Measurements from ENCODE around the gene EIF4G1.

The EIF4G1 gene

GRCh38 chr3:184360929-184361531 is 46.6 kb downstream of the EIF4G1 start:
- Histone ChIP-seq H3K27ac (ENCODE audit: low read depth, low read length) (no peak overlapping the region), H3K9me3 (ENCODE audit: control insufficient read depth, insufficient read depth, low read length) (no peaks in the 10 kb centered on the region), H3K36me3 (ENCODE audit: control insufficient read depth, insufficient read depth, low read length) (peaks cover 35% of the 10 kb centered on the region)

GRCh38 chr3:184361532-184361931 is 47.1 kb downstream of the EIF4G1 start, which contains the start of the genes CLCN2 and POLR2H:
Gene CLCN2, minus strand, starts transcription at chr3:184361605. Its CDS starts 126 bp downstream, at chr3:184361479.
Gene POLR2H, plus strand, starts transcription at chr3:184361710. Its CDS starts 1,783 bp downstream, at chr3:184363493.
- Histone ChIP-seq H3K4me3 (ENCODE audit: low read depth, low read length) (peak within 1 kb of the TSS; percentile 95), H3K27me3 (ENCODE audit: control insufficient read depth, insufficient read depth, low read length) (peaks cover 17% of the 10 kb centered on the region), H3K36me3 (ENCODE audit: control insufficient read depth, insufficient read depth, low read length) (peaks cover 35% of the 10 kb centered on the region), H3K9ac (ENCODE audit: low read depth, low read length) (peak within 1 kb of the TSS; percentile 55), H3K9me3 (ENCODE audit: control insufficient read depth, insufficient read depth, low read length) (no peaks in the 10 kb centered on the region), H3K4me1 (ENCODE audit: control insufficient read depth, insufficient read depth, low read length) (peaks cover 13% of the 10 kb centered on the region), H3K27ac (ENCODE audit: low read depth, low read length) (peak within 1 kb of the TSS; percentile 100)

More at GRCh38 chr3:184360929-184361531, 46.6 kb downstream of the EIF4G1 start:
- peaks cover 17% of the 10 kb centered on the region for H3K27me3 ChIP-seq (ENCODE audit: control insufficient read depth, insufficient read depth, low read length)
- peak overlapping the region; percentile 95 for H3K4me3 ChIP-seq (ENCODE audit: low read depth, low read length)
- H3K4me1 ChIP-seq (ENCODE audit: control insufficient read depth, insufficient read depth, low read length), result peaks cover 13% of the 10 kb centered on the region
- peak overlapping the region; percentile 34; the same call in 1 of the 2 replicates for H3K9ac ChIP-seq (ENCODE audit: low read depth, low read length)

DNA sequence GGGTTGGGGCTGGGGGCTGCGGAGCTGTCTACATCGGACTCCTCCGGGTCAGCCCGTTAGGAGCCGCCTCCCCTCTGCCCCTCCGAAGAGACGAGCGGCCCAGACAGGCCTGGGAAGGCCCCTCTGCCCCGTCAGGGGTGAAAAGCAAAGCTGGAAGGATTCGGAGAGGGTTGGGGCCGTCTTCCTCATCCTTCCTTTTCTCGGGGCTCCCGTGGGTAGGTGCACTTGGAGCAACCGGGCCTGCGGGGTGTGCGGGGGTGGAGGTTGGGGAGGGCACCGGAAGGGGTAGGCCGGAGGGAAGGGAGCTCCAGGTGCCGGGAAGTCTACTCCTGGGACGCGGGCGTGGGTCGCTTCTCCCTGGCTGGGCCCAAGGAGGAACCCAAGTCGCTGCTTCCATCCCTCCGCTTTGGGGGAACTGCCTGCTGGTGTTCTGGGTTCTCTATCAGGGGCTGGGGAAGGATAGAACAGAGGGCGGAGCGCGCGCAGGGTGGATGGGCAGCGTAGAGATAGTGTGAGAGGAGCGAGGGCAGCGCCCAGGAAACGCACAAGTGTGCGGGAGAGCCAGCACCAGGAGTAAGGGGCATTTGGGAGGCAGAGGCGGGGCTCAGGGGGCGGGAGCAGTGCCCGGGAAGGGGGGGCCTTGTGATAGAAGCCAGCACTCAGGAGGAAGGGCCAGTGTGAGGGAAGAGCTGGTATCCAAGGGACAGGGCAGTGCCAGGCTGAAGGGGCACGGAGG is 47.7 kb downstream of the EIF4G1 start:
- Histone ChIP-seq H3K4me1 (ENCODE audit: control insufficient read depth, insufficient read depth, low read length) (peaks cover 13% of the 10 kb centered on the region), H3K27me3 (ENCODE audit: control insufficient read depth, insufficient read depth, low read length) (peaks cover 17% of the 10 kb centered on the region), H3K9ac (ENCODE audit: low read depth, low read length) (peak overlapping the region; percentile 55), H3K36me3 (ENCODE audit: control insufficient read depth, insufficient read depth, low read length) (peaks cover 35% of the 10 kb centered on the region), H3K9me3 (ENCODE audit: control insufficient read depth, insufficient read depth, low read length) (no peaks in the 10 kb centered on the region), H3K4me3 (ENCODE audit: low read depth, low read length) (peak overlapping the region; percentile 95), H3K27ac (ENCODE audit: low read depth, low read length) (peak overlapping the region; percentile 100)

DNA sequence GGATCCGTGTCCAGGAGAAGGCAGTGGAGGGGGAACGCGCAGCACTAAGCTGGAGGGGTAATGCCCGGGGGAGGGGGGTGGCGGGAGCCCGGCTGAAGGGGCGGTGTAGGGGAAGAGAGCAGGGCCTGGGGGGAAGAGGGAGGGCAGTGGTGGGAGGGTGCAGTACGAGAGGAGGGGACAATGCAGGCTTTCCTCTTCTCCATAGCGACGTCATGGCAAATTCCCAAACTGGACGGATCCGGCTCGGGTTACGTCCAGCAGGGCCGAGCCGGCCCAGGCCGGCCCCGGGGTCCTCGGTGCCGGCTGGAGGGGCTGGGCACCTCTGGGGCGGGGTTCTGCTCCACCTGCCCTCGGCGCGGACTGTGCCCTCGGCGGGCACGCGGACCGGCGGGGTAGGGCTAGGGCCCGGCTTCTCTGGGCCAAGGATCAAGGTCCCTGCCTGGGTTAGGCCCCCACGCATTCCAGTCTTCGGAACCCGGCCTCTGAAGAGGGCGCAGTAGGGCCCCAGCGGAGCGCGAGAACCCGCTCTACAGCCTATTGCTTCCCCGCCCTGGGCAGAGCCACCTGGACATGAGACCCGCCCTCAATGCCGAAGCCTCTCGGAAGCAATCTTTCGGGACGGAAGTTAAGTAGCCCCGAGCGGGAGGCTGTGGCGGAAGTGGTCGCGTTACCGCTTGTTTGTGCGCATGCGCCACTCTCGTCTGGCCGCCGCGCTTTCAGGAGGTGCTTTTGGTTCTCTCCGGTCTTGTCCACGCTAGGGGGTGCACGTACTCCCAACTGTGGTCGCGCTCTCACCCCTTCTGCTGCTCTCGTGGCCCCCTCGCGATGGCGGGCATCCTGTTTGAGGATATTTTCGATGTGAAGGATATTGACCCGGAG is 48.5 kb downstream of the EIF4G1 start:
- Histone ChIP-seq H3K9ac (ENCODE audit: low read depth, low read length) (peak overlapping the region; percentile 91), H3K4me1 (ENCODE audit: control insufficient read depth, insufficient read depth, low read length) (peaks cover 13% of the 10 kb centered on the region), H3K27me3 (ENCODE audit: control insufficient read depth, insufficient read depth, low read length) (peaks cover 17% of the 10 kb centered on the region), H3K9me3 (ENCODE audit: control insufficient read depth, insufficient read depth, low read length) (no peaks in the 10 kb centered on the region), H3K36me3 (ENCODE audit: control insufficient read depth, insufficient read depth, low read length) (peaks cover 37% of the 10 kb centered on the region), H3K27ac (ENCODE audit: low read depth, low read length) (peak overlapping the region; percentile 100), H3K4me3 (ENCODE audit: low read depth, low read length) (peak overlapping the region; percentile 95)

GRCh38 chr3:184366619-184367289 is 52.3 kb downstream of the EIF4G1 start:
- Histone ChIP-seq H3K9me3 (ENCODE audit: control insufficient read depth, insufficient read depth, low read length) (no peaks in the 10 kb centered on the region), H3K27ac (ENCODE audit: low read depth, low read length) (no peak overlapping the region), H3K4me1 (ENCODE audit: control insufficient read depth, insufficient read depth, low read length) (peaks cover 11% of the 10 kb centered on the region), H3K9ac (ENCODE audit: low read depth, low read length) (no peak overlapping the region), H3K27me3 (ENCODE audit: control insufficient read depth, insufficient read depth, low read length) (no peaks in the 10 kb centered on the region), H3K4me3 (ENCODE audit: low read depth, low read length) (no peak overlapping the region), H3K36me3 (ENCODE audit: control insufficient read depth, insufficient read depth, low read length) (peaks cover 50% of the 10 kb centered on the region)

GRCh38 chr3:184368116-184368515 is 53.7 kb downstream of the EIF4G1 start:
- Histone ChIP-seq H3K4me1 (ENCODE audit: control insufficient read depth, insufficient read depth, low read length) (peaks cover 15% of the 10 kb centered on the region), H3K27ac (ENCODE audit: low read depth, low read length) (no peak overlapping the region), H3K9me3 (ENCODE audit: control insufficient read depth, insufficient read depth, low read length) (no peaks in the 10 kb centered on the region), H3K27me3 (ENCODE audit: control insufficient read depth, insufficient read depth, low read length) (no peaks in the 10 kb centered on the region), H3K36me3 (ENCODE audit: control insufficient read depth, insufficient read depth, low read length) (peaks cover 50% of the 10 kb centered on the region), H3K9ac (ENCODE audit: low read depth, low read length) (no peak overlapping the region), H3K4me3 (ENCODE audit: low read depth, low read length) (no peak overlapping the region)

GRCh38 chr3:184368586-184369183 is 54.3 kb downstream of the EIF4G1 start:
- peaks cover 50% of the 10 kb centered on the region for H3K36me3 ChIP-seq (ENCODE audit: control insufficient read depth, insufficient read depth, low read length)

GRCh38 chr3:184371570-184372018 is 57.2 kb downstream of the EIF4G1 start:
- H3K4me3 ChIP-seq (ENCODE audit: low read depth, low read length), result no peak overlapping the region
- H3K9me3 ChIP-seq (ENCODE audit: control insufficient read depth, insufficient read depth, low read length), result no peaks in the 10 kb centered on the region
- peaks cover 25% of the 10 kb centered on the region for H3K4me1 ChIP-seq (ENCODE audit: control insufficient read depth, insufficient read depth, low read length)
- peaks cover 33% of the 10 kb centered on the region for H3K36me3 ChIP-seq (ENCODE audit: control insufficient read depth, insufficient read depth, low read length)
- H3K9ac ChIP-seq (ENCODE audit: low read depth, low read length), result no peak overlapping the region
- H3K27me3 ChIP-seq (ENCODE audit: control insufficient read depth, insufficient read depth, low read length), result peaks cover 10% of the 10 kb centered on the region; the same call in 1 of the 2 replicates
- H3K27ac ChIP-seq (ENCODE audit: low read depth, low read length), result peak overlapping the region; percentile 62

More at GRCh38 chr3:184368586-184369183, 54.3 kb downstream of the EIF4G1 start:
- Histone ChIP-seq H3K4me3 (ENCODE audit: low read depth, low read length) (no peak overlapping the region), H3K27ac (ENCODE audit: low read depth, low read length) (no peak overlapping the region), H3K4me1 (ENCODE audit: control insufficient read depth, insufficient read depth, low read length) (peaks cover 15% of the 10 kb centered on the region), H3K9me3 (ENCODE audit: control insufficient read depth, insufficient read depth, low read length) (no peaks in the 10 kb centered on the region), H3K27me3 (ENCODE audit: control insufficient read depth, insufficient read depth, low read length) (no peaks in the 10 kb centered on the region; the same call in 1 of the 2 replicates), H3K9ac (ENCODE audit: low read depth, low read length) (no peak overlapping the region)

DNA sequence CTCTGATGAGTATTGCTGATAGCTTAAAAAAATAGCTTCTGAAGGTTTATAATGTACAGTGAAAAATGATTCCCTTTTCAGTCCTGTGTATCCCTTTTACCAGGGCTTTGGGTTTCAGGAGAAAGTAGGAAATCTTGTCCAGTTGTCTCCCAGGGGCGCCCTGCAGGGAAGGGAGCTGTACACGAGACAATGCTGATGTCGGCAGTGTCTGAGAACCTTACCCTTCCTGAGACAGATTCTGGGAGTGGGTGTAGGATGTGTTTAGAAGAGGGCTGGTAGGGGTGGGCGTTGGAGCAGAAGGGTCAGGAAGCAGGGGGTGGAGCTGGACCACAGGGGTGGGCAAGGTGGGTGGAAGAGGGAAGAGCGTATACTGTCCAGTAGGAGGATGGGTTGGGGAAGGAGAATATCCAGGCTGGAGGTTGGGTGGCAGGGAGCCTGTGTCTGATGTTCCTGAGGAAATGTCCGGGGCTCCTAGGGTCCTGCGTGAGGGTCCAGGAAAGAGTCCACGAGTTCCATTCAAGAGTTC is 58.0 kb downstream of the EIF4G1 start:
- no peak overlapping the region for H3K4me3 ChIP-seq (ENCODE audit: low read depth, low read length)

More for the DNA sequence above, 58.0 kb downstream of the EIF4G1 start:
- Histone ChIP-seq H3K9me3 (ENCODE audit: control insufficient read depth, insufficient read depth, low read length) (no peaks in the 10 kb centered on the region), H3K4me1 (ENCODE audit: control insufficient read depth, insufficient read depth, low read length) (peaks cover 27% of the 10 kb centered on the region), H3K9ac (ENCODE audit: low read depth, low read length) (no peak overlapping the region), H3K27ac (ENCODE audit: low read depth, low read length) (no peak overlapping the region), H3K36me3 (ENCODE audit: control insufficient read depth, insufficient read depth, low read length) (peaks cover 26% of the 10 kb centered on the region), H3K27me3 (ENCODE audit: control insufficient read depth, insufficient read depth, low read length) (peaks cover 17% of the 10 kb centered on the region; the same call in 1 of the 2 replicates)

Data from HUES48 (cell line).